Measurements from ENCODE around the gene PTCD1. TPM values are rescaled to one million over a fixed set of nuclear protein-coding genes. Genes with fewer than 3 reads are reported as not detected.

Gene PTCD1
- total RNA-seq, 1 experiment from 2014 or later = 15.0 TPM

GRCh38 chr7:99452541-99452940, 13.9 kb upstream of the PTCD1 start:
- in situ Hi-C loops (cut with HindIII; ENCODE audit: low pct_unique_long_range_greater_than_20kb, low sequenced_read_pairs) (no loop called here), intact Hi-C loops (cut with micrococcal nuclease; ENCODE audit: unreplicated experiment) (no loop called here)
- Histone ChIP-seq H3K4me3 (ENCODE audit: low read depth in 2 of 2, low read length in 2 of 2) (no peak overlapping the region), H3K27ac (ENCODE audit: low read length) (no peak overlapping the region), H3K36me3 (ENCODE audit: control insufficient read depth, insufficient read depth, low read length) (peaks cover 20% of the 10 kb centered on the region; the same call in 1 of the 2 replicates), H3K9me3 (ENCODE audit: control insufficient read depth, insufficient read depth, low read depth, low read length) (no peaks in the 10 kb centered on the region), H3K4me1 (ENCODE audit: control insufficient read depth, insufficient read depth, low read length) (no peaks in the 10 kb centered on the region), H3K27me3 (ENCODE audit: control insufficient read depth, insufficient read depth, low read length) (no peaks in the 10 kb centered on the region)
- ChIA-PET POLR2A (no interaction called here), CTCF (no interaction called here)
- TF ChIP-seq POLR2AphosphoS5 (IDR thresholded peaks at IDR 0.05; ENCODE audit: low read depth, low read length) (no peak), REST (IDR thresholded peaks at IDR 0.05; ENCODE audit: insufficient read depth in 1 of 2, low read depth in 2 of 2, low read length in 1 of 2) (no peak), SIN3A (IDR thresholded peaks at IDR 0.05; ENCODE audit: borderline replicate concordance, insufficient read depth, low read depth, low read length) (no peak), CTCF (IDR thresholded peaks at IDR 0.05) (no peak), TCF7L2 (IDR thresholded peaks at IDR 0.05; ENCODE audit: low read depth, low read length) (no peak)
- ATAC-seq = no peak
- DNase-seq (ENCODE audit: low read depth, low spot score) = no peak
- no TSS peak for BruUV-seq (replicated peaks)

- Histone ChIP-seq H3K27me3 (ENCODE audit: control insufficient read depth, insufficient read depth, low read length) (no peaks in the 10 kb centered on the region), H3K36me3 (ENCODE audit: control insufficient read depth, insufficient read depth, low read length) (peaks cover 20% of the 10 kb centered on the region; the same call in 1 of the 2 replicates), H3K4me1 (ENCODE audit: control insufficient read depth, insufficient read depth, low read length) (no peaks in the 10 kb centered on the region), H3K4me3 (ENCODE audit: low read depth in 2 of 2, low read length in 2 of 2) (no peak overlapping the region), H3K9me3 (ENCODE audit: control insufficient read depth, insufficient read depth, low read depth, low read length) (no peaks in the 10 kb centered on the region), H3K27ac (ENCODE audit: low read length) (no peak overlapping the region)
- BruUV-seq (replicated peaks) = no TSS peak
- intact Hi-C loops (cut with micrococcal nuclease; ENCODE audit: unreplicated experiment) (no loop called here), in situ Hi-C loops (cut with HindIII; ENCODE audit: low pct_unique_long_range_greater_than_20kb, low sequenced_read_pairs) (no loop called here)
- POLR2A ChIA-PET = no interaction called here
- CTCF ChIA-PET = no interaction called here
- no peak for TF ChIP-seq REST (IDR thresholded peaks at IDR 0.05; ENCODE audit: insufficient read depth in 1 of 2, low read depth in 2 of 2, low read length in 1 of 2)
- TF ChIP-seq SIN3A (IDR thresholded peaks at IDR 0.05; ENCODE audit: borderline replicate concordance, insufficient read depth, low read depth, low read length) = no peak
- TF ChIP-seq POLR2AphosphoS5 (IDR thresholded peaks at IDR 0.05; ENCODE audit: low read depth, low read length) = no peak
- no peak for TF ChIP-seq CTCF (IDR thresholded peaks at IDR 0.05)
- TF ChIP-seq TCF7L2 (IDR thresholded peaks at IDR 0.05; ENCODE audit: low read depth, low read length) = no peak
- DNase-seq (ENCODE audit: low read depth, low spot score) = no peak
- no peak for ATAC-seq
Observed at GRCh38 chr7:99451936-99452335, 13.3 kb upstream of the PTCD1 start.

All from Panc1 (cell line).